Cardiac muscle cell (in vitro differentiated cells and primary cell): ENCODE results near the gene LRRC49. TPM values are rescaled to one million over a fixed set of nuclear protein-coding genes. Genes with fewer than 3 reads are reported as not detected.
A peak's percentile ranks its signal among the peaks of the same experiment; 100 is the strongest.

Source experiments
- DNase-seq, 2 donors: peaks; one replicate each; pipeline versions ENCODE4 v3.0.0 to v3.0.0-alpha.2; 2010 to 2017; ENCODE audit warnings: low read depth in 1 of 2, low spot score in 1 of 2
- H3K27ac ChIP-seq: fragments of 200-600 bp; sonication (generic); 2 replicates; pipeline ENCODE4 v1.5.1; 2016
- H3K27me3 ChIP-seq: fragments of 200-600 bp; sonication (generic); 2 replicates; pipeline ENCODE4 v1.6.0; 2016; ENCODE audit warnings: control low read depth
- H3K36me3 ChIP-seq: fragments of 200-600 bp; sonication (generic); 2 replicates; pipeline ENCODE4 v1.5.1; 2016; ENCODE audit warnings: control low read depth
- H3K4me1 ChIP-seq: fragments of 200-600 bp; sonication (generic); 2 replicates; pipeline ENCODE4 v1.8.1; 2017; ENCODE audit warnings: low read depth, mild to moderate bottlenecking, mixed run types
- H3K4me3 ChIP-seq: fragments of 200-600 bp; sonication (generic); 2 replicates; pipeline ENCODE4 v1.5.1; 2016; ENCODE audit warnings: mild to moderate bottlenecking
- H3K9me3 ChIP-seq: fragments of 200-600 bp; sonication (generic); 2 replicates; pipeline ENCODE4 v1.5.1; 2017; ENCODE audit warnings: low read depth, mild to moderate bottlenecking, control low read depth
- polyA plus RNA-seq: library from polyadenylated mRNA; unstranded; fragments of >200 nt; fragmentation: Nextera tagmentation; extraction: Ambion mirVana; gene quantifications from 2 replicates; pipeline ENCODE4 v1.2.1, GENCODE V29; 2016
- total RNA-seq: library from RNA; depleted of rRNA; stranded (reverse); fragments of >200 nt; gene quantifications from 2 replicates; pipeline ENCODE4 v1.2.3, GENCODE V29; 2016
- TF ChIP-seq, protein P1 (sequence below): IDR thresholded peaks from 2 replicates; pipeline ENCODE4 v1.5.1; 2012; ENCODE audit warnings: low read depth, mild to moderate bottlenecking, low read length

Gene LRRC49
- total and polyA plus RNA-seq, 2 experiments from 2014 or later, result 11.6 to 12.5 TPM

DNA sequence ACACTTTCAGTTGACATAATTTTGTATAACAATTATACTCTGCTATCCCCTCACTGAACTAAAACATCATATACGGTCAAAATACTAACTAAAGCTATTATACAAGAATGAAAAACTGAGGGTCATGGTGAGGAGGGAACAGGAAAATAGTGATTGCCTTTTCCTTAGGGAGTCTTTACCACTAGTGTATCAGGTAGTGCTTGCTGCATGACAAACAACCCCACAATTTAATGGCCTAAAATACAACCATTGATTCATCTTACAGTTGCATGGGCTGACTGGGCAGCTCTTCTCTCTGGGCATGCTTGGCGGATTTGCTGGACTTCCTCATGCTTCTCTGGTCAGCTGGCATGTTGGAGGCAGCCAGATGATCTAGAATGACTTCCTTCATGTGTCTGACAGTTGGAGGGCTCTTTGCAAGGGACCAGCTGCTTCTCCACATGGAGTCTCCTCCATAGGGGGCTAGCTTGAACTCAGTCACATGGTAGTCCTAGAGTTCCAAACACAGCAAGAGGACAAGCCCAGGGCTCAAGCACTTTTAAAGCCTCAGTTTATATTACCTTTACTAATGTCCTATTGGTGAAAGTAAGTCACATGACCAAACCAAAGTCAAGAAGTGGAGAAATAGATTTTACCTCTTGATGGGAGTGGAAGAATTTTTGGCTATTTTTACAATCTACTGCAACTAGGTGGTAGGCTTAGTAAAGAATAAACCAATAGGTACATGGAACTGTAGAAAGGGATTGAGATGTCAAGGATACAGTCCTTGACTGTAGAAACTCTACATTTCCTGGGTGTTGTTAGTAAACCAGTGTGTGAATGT, 19.2 kb upstream of the LRRC49 start:
- H3K4me3 ChIP-seq, result no peak overlapping the region
- no peaks in the 10 kb centered on the region for H3K36me3 ChIP-seq
- no peaks in the 10 kb centered on the region for H3K9me3 ChIP-seq
- no peak overlapping the region for H3K27ac ChIP-seq
- TF ChIP-seq, protein P1, sequence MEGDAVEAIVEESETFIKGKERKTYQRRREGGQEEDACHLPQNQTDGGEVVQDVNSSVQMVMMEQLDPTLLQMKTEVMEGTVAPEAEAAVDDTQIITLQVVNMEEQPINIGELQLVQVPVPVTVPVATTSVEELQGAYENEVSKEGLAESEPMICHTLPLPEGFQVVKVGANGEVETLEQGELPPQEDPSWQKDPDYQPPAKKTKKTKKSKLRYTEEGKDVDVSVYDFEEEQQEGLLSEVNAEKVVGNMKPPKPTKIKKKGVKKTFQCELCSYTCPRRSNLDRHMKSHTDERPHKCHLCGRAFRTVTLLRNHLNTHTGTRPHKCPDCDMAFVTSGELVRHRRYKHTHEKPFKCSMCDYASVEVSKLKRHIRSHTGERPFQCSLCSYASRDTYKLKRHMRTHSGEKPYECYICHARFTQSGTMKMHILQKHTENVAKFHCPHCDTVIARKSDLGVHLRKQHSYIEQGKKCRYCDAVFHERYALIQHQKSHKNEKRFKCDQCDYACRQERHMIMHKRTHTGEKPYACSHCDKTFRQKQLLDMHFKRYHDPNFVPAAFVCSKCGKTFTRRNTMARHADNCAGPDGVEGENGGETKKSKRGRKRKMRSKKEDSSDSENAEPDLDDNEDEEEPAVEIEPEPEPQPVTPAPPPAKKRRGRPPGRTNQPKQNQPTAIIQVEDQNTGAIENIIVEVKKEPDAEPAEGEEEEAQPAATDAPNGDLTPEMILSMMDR, result no peak
- H3K4me1 ChIP-seq, result peaks cover 10% of the 10 kb centered on the region
- no peak for DNase-seq
- no peaks in the 10 kb centered on the region for H3K27me3 ChIP-seq

DNA sequence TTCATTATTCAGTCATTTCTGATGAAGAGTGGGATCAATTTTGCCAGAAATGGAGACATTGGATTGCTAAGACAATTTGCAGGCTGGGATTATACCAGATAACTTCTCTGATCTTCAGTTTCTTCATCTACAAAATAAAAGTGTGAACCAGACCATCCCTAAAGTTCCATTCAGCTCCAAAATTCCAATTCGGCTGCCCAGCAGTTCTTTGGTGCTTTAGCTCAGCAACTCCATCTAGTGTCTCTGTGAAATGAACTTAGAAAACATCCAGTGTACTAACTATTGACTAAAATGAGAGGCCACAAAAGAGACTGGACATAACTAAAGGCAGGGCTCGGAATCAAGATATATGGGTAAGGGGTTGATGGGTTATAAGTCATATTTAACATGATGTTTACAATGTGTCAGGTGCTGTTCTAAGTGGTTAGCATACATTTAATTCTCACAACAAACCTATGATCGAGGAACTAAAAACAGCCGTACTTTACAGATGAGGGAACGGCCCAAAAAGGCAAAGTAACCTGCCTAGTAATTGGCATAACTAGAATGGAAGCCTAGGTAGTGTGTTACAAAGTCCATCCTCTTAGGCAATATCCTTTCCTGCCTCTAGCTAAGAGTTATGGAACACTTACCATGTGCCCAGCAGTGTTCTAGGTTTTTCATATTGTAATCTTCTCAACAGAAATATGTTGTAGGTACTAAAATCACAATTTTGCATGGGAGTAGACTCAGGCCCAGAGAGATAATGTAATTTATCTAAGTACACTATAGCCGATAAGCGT, 17.4 kb upstream of the LRRC49 start:
- Histone ChIP-seq H3K9me3 (no peaks in the 10 kb centered on the region), H3K4me1 (peaks cover 2% of the 10 kb centered on the region), H3K36me3 (no peaks in the 10 kb centered on the region), H3K27me3 (no peaks in the 10 kb centered on the region), H3K27ac (no peak overlapping the region), H3K4me3 (no peak overlapping the region)
- TF ChIP-seq, protein P1, result peak; percentile 69
- DNase-seq, result peak; percentile 34 to 68

DNA sequence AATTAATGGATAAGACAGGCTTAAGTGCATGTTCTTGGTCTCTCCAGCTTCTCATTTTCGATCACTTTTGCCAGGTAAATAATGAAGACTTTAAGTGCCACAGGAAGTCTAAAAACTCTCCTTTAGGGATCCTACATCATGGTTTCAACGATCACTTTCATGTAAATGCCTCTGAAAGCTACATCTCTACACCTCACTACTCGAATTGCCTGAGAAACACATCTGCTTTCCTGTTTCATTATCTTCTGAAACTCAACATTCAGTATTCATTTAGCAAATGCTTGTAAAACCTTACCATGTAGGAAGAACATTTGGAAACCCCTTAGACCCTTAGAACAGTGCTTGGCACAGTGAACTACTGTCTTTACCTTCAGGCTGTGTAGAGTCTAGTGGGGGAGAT, 16.6 kb upstream of the LRRC49 start:
- DNase-seq, result no peak
- Histone ChIP-seq H3K9me3 (no peaks in the 10 kb centered on the region), H3K4me3 (no peak overlapping the region), H3K27me3 (no peaks in the 10 kb centered on the region), H3K27ac (no peak overlapping the region), H3K36me3 (no peaks in the 10 kb centered on the region), H3K4me1 (no peaks in the 10 kb centered on the region)
- TF ChIP-seq, protein P1, result no peak

DNA sequence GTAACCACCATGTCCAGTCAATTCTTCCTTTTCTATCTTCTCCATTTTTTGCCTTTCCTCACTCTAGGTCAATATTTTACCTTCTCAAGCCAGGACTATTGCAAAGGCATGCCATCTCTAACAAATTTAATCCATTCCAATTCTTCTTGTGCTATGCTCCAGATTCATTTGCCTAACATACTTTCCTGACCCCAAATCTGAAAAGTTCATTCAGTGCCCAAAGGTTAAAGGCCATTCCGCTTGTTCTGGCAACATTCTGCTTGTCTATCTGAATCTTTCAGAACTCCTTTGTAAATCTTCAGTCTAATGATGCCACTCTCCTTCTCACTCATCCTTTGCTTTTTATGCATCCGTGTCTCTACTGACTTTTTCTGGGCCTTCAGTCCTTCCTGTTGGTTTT, 15.9 kb upstream of the LRRC49 start:
- Histone ChIP-seq H3K4me3 (no peak overlapping the region), H3K9me3 (no peaks in the 10 kb centered on the region), H3K4me1 (no peaks in the 10 kb centered on the region), H3K36me3 (peaks cover 2% of the 10 kb centered on the region), H3K27ac (no peak overlapping the region), H3K27me3 (no peaks in the 10 kb centered on the region)
- TF ChIP-seq, protein P1, result no peak
- DNase-seq, result no peak

DNA sequence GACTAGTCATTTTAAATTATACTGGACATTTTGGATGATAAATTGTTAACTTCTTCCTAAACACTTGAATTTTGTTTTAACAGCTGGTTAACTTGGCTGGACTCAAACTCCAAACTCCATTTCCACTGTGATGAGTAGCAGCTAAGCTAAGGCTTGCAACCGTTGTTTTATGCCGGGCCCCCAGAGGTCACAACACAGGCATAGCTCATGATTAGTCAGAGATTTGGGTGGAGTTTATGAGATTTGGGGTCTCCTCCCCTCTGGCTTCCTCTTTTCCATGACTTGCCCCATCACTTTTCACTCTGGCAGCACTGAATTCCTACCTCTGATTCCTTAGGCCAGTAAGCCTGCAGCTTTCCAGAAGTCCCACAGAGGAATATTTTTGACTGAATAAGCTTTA, 13.2 kb upstream of the LRRC49 start:
- TF ChIP-seq, protein P1, result no peak
- Histone ChIP-seq H3K27me3 (no peaks in the 10 kb centered on the region), H3K4me3 (no peak overlapping the region), H3K36me3 (peaks cover 7% of the 10 kb centered on the region), H3K27ac (no peak overlapping the region), H3K4me1 (no peaks in the 10 kb centered on the region), H3K9me3 (no peaks in the 10 kb centered on the region)
- peak in 1 of 2 donors; percentile 44 for DNase-seq
